K562 (cell line): Measurements from ENCODE around the gene IGFL1. TPM values are rescaled to one million over a fixed set of nuclear protein-coding genes. Genes with fewer than 3 reads are reported as not detected.
A peak's percentile ranks its signal among the peaks of the same experiment; 100 is the strongest.

Experiments used
- CTBP1 ChIP-seq: fragments of 450-650 bp; IDR thresholded peaks from 2 replicates; pipeline ENCODE4 v1.6.1; 2016; ENCODE audit warnings: borderline replicate concordance
- EWSR1 ChIP-seq: fragments of 450-650 bp; IDR thresholded peaks from 2 replicates; pipeline ENCODE4 v1.6.1; 2018; ENCODE audit warnings: borderline replicate concordance, mild to moderate bottlenecking, low read depth, moderate library complexity; ENCODE audit not compliant: partially characterized antibody
- HDAC6 ChIP-seq: IDR thresholded peaks from 2 replicates; pipeline ENCODE4 v1.6.1; 2012; ENCODE audit warnings: low read depth, mild to moderate bottlenecking, control low read depth, inconsistent platforms, low read length, moderate library complexity
- KAT2B ChIP-seq: IDR thresholded peaks from one replicate; pipeline ENCODE4 v1.6.1; 2012; ENCODE audit warnings: low read depth, mild to moderate bottlenecking, control low read depth, inconsistent platforms, low read length, moderate library complexity
- LARP7 ChIP-seq: fragments of 450-650 bp; IDR thresholded peaks from 2 replicates; pipeline ENCODE4 v1.6.1; 2016
- MBD2 ChIP-seq: sonication (generic); IDR thresholded peaks from 2 replicates; pipeline ENCODE4 v1.6.1; 2016; ENCODE audit warnings: low read depth, borderline replicate concordance
- MEF2A ChIP-seq: IDR thresholded peaks from 2 replicates; pipeline ENCODE4 v1.6.1; 2011; ENCODE audit warnings: low read depth, mild to moderate bottlenecking, low read length, moderate library complexity; ENCODE audit not compliant: control insufficient read depth
- MYC ChIP-seq, 2 experiments: fragments of 250-450 bp in 1 of 2; sonication (Bioruptor Pico) in 1 of 2; IDR thresholded peaks; 2 replicates each; pipeline versions ENCODE4 v1.5.1 to v1.6.1; 2012 to 2021; ENCODE audit warnings: low read depth in 2 of 2, borderline replicate concordance in 1 of 2, improper control_type of control experiment in 1 of 2, low read length in 1 of 2, mild to moderate bottlenecking in 1 of 2, moderate library complexity in 1 of 2
- NFIC ChIP-seq: fragments of 450-650 bp; IDR thresholded peaks from 2 replicates; pipeline ENCODE4 v1.6.1; 2017; ENCODE audit warnings: mild to moderate bottlenecking, inconsistent platforms
- NFIX ChIP-seq: fragments of 250-450 bp; sonication (Bioruptor Pico); IDR thresholded peaks from 2 replicates; pipeline ENCODE4 v1.4.0; 2020; ENCODE audit warnings: low read depth, mild to moderate bottlenecking, moderate library complexity
- PHB ChIP-seq: fragments of 250-450 bp; sonication (Bioruptor Pico); IDR thresholded peaks from 2 replicates; pipeline ENCODE4 v1.5.0; 2021
- PTRF ChIP-seq: fragments of 450-650 bp; IDR thresholded peaks from 2 replicates; pipeline ENCODE4 v1.6.1; 2016; ENCODE audit warnings: mild to moderate bottlenecking, missing genetic modification characterization, missing compliant biosample characterization
- PURB ChIP-seq: sonication (generic); formaldehyde crosslinking; IDR thresholded peaks from 2 replicates; pipeline ENCODE4 v1.9.0; 2021; ENCODE audit warnings: low read depth, mild to moderate bottlenecking, missing genetic modification reagents
- RNF2 ChIP-seq: sonication (generic); IDR thresholded peaks from 2 replicates; pipeline ENCODE4 v1.6.1; 2016
- SAP30 ChIP-seq: fragments of 200-600 bp; sonication (generic); IDR thresholded peaks from 2 replicates; pipeline ENCODE4 v1.6.1; 2012; ENCODE audit warnings: borderline replicate concordance, low read depth, mild to moderate bottlenecking, moderate library complexity, low read length, control low read depth, inconsistent platforms; ENCODE audit not compliant: insufficient read depth, poor library complexity, severe bottlenecking
- SRF ChIP-seq, 2 experiments: fragments of 250-450, 450-650 bp in 1 of 2; sonication (Bioruptor Pico) in 1 of 2; sonication (generic) in 1 of 2; formaldehyde crosslinking; IDR thresholded peaks; 2 replicates each; pipeline versions ENCODE4 v1.5.0 to v1.5.1; 2020 to 2022; ENCODE audit warnings: mild to moderate bottlenecking in 1 of 2, missing genetic modification reagents in 1 of 2
- TCF7 ChIP-seq: sonication (generic); IDR thresholded peaks from 2 replicates; pipeline ENCODE4 v1.6.1; 2016; ENCODE audit warnings: antibody characterized with exemption, borderline replicate concordance
- ZBTB1 ChIP-seq: sonication (generic); formaldehyde crosslinking; IDR thresholded peaks from 2 replicates; pipeline ENCODE4 v1.8.1; 2023; ENCODE audit warnings: missing genetic modification reagents, low read depth, mild to moderate bottlenecking, borderline replicate concordance
- ZNF263 ChIP-seq: sonication (generic); formaldehyde crosslinking; IDR thresholded peaks from 2 replicates; pipeline ENCODE4 v1.8.0; 2022; ENCODE audit warnings: mild to moderate bottlenecking, missing genetic modification reagents, borderline replicate concordance
- polyA plus RNA-seq, 8 experiments: library from polyadenylated mRNA; depleted of rRNA in 4 of 8; stranded (reverse) in 5 of 8; unstranded in 3 of 8; fragments of >200 nt; fragmentation: Nextera tagmentation in 2 of 8; fragmentation: Illumina TruSeq in 1 of 8; extraction: Ambion mirVana in 2 of 8; extraction: Trizol in 1 of 8; gene quantifications; 2 replicates each; pipeline versions ENCODE4 v1.2.1 to v1.2.3, GENCODE V29; 2011 to 2014; ENCODE audit warnings: inconsistent platforms in 1 of 8, missing spikeins in 1 of 8
- total RNA-seq, 7 experiments: library from RNA; depleted of rRNA in 6 of 7; stranded (reverse); fragments of >200 nt in 6 of 7; fragmentation: Illumina TruSeq in 2 of 7; extraction: Trizol in 2 of 7; gene quantifications; 2 replicates each; pipeline versions ENCODE4 v1.2.1 to v1.2.3, GENCODE V29; 2011 to 2021; ENCODE audit warnings: low replicate concordance in 1 of 7
- TF ChIP-seq, protein P1 (sequence below): fragments of 450-650 bp; IDR thresholded peaks from 2 replicates; pipeline ENCODE4 v1.6.1; 2016; ENCODE audit warnings: low read depth, mild to moderate bottlenecking, moderate library complexity
- TF ChIP-seq, protein P2 (sequence below): IDR thresholded peaks from 2 replicates; pipeline ENCODE4 v1.6.1; 2014; ENCODE audit warnings: antibody characterized with exemption
- TF ChIP-seq, protein P3 (sequence below): fragments of 250-450 bp; sonication (Bioruptor Pico); IDR thresholded peaks from 2 replicates; pipeline ENCODE4 v1.5.0; 2021; ENCODE audit warnings: mild to moderate bottlenecking, moderate library complexity

IGFL1 gene
- total and polyA plus RNA-seq, 9 of the 15 experiments (the other 6 are each of a cell fraction or from before 2014, with no cell fraction given): not detected

DNA sequence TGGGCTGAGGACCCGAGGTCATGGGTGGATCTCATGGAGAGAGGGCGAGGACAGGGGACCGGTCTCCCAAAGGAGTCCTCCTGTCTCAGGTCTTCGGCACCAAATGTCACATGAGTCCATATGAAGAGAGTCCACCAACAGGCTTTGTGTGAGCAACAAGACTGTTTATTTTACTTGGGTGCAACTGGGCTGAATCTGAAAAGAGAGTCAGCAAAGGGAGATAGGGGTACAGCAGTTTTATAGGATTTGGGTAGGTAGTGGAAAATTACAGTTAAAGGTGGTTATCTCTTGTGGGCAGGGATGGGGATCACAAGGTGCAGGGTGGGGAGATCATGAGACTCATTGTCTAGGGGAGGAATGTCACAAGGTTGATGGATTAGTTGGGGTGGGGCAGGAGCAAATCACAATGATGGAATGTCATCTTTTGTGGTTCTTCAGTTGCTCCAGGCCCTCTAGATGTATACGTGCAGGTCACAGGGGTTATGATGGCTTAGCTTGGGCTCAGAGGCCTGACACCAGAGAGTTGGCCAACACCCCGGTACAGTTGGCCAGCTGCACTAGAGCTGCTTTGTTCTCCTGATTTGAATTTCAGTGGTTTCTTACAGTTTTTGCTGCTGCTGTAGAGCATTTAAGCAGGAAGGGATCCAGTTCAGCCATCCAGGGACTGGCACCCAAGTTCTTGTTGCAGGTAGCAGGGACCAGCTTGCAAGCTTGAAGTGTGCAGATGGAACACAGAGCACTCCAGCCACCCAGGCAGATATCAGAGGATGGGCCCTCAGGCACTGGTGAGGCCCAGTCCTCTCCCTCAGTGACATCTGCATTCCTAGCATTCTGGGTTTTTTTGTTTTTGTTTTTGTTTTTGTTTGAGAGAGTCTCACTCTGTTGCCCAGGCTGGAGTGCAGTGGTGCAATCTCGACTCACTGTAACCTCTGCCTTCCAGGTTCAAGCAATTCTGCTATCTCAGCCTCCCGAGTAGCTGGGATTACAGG is 26.4 kb upstream of the IGFL1 start (continued):
- TF ChIP-seq ZBTB1 (CRISPR knock-in tag) (no peak), LARP7 (no peak), SRF (CRISPR knock-in tag; IDR thresholded peaks at IDR 0.05) (no peak; a peak in 1 of 4 replicates), MEF2A (no peak), PTRF (tag) (peak; percentile 76), MBD2 (no peak), RNF2 (no peak), NFIC (no peak), TCF7 (no peak), ZNF263 (peak; percentile 62; the same call in 1 of the 2 replicates), MYC (IDR thresholded peaks at IDR 0.05; ENCODE audit: low read depth, low read length) (no peak), MYC (CRISPR knock-in tag; IDR thresholded peaks at IDR 0.05; ENCODE audit: borderline replicate concordance, low read depth) (peak; percentile 96), HDAC6 (no peak), PHB (CRISPR knock-in tag) (no peak), CTBP1 (peak; percentile 90), SAP30 (no peak), KAT2B (no peak), EWSR1 (no peak), PURB (CRISPR knock-in tag) (no peak), NFIX (CRISPR knock-in tag) (no peak)
- TF ChIP-seq, protein P1, sequence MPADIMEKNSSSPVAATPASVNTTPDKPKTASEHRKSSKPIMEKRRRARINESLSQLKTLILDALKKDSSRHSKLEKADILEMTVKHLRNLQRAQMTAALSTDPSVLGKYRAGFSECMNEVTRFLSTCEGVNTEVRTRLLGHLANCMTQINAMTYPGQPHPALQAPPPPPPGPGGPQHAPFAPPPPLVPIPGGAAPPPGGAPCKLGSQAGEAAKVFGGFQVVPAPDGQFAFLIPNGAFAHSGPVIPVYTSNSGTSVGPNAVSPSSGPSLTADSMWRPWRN: no peak
- TF ChIP-seq, protein P2, sequence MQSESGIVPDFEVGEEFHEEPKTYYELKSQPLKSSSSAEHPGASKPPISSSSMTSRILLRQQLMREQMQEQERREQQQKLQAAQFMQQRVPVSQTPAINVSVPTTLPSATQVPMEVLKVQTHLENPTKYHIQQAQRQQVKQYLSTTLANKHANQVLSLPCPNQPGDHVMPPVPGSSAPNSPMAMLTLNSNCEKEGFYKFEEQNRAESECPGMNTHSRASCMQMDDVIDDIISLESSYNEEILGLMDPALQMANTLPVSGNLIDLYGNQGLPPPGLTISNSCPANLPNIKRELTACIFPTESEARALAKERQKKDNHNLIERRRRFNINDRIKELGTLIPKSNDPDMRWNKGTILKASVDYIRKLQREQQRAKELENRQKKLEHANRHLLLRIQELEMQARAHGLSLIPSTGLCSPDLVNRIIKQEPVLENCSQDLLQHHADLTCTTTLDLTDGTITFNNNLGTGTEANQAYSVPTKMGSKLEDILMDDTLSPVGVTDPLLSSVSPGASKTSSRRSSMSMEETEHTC: peak; percentile 62; the same call in 1 of the 2 replicates
- TF ChIP-seq, protein P3, sequence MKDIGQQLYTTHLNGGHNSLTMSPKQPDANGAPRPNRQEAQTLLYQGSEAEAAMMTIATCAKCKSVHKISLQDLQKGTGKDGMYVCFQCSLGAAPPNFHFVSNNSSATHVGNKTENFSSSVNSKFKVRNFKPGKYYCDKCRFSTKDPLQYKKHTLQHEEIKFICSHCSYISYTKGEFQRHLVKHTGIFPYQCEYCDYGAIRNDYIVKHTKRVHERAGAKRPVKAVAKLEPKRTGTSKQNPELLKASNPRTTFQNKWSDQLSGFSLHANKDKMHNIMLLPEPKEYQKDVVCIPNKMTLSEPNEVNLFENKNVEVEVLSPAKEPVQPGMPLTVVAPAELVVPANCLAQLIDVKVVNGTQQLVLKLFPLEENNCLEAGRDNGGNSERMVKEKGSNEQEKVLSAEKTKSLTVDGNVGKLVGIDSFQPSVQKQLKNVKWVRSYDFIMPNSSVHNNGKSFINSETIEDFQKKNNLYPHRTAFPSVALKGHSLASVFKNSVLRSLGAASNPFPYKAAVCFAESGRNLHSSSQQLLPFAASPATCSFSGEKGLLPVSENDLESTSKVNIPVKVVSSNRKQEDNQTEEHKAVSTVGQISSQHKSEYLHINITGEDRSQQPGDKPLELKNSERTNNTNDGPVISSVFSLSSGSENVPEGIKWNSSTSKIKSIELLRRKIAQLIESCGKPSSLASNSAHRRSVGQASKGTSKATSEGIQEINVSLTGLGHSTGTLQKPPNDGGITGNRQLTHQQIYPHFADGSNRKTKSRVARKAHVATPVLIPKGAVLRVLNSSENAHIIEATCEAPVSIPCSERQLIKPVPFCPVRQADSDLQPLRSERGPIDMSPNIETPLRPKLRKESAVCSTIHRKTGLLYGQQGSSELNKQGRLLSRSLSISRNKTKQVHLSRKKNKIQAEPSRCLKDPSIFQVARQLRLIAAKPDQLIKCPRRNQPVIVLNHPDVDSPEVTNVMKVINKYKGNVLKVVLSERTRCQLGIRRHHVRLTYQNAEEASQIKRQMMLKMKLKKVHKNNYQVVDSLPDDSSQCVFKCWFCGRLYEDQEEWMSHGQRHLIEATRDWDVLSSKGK: no peak
